Mesothelial cell of epicardium (in vitro differentiated cells): ENCODE results near the gene UGGT1. TPM values are rescaled to one million over a fixed set of nuclear protein-coding genes. Genes with fewer than 3 reads are reported as not detected.

ENCODE experiments used
- DNase-seq, 2 experiments: peaks; one replicate each; pipeline ENCODE4 v3.0.0; 2021; ENCODE audit warnings: low spot score in 2 of 2; ENCODE audit not compliant: unreplicated experiment in 2 of 2
- H3K27ac Mint-ChIP-seq: 2 replicates; pipeline ENCODE4 v1.8.0; 2021; ENCODE audit warnings: mixed read lengths
- H3K27me3 Mint-ChIP-seq: 2 replicates; pipeline ENCODE4 v1.8.0; 2021; ENCODE audit warnings: low read depth, mixed read lengths
- H3K36me3 Mint-ChIP-seq: 2 replicates; pipeline ENCODE4 v1.8.0; 2021; ENCODE audit warnings: mixed read lengths
- H3K4me1 Mint-ChIP-seq: 2 replicates; pipeline ENCODE4 v1.8.0; 2021; ENCODE audit warnings: mixed read lengths
- H3K4me3 Mint-ChIP-seq: 2 replicates; pipeline ENCODE4 v1.8.0; 2021; ENCODE audit warnings: mild to moderate bottlenecking, moderate library complexity, mixed read lengths
- H3K9me3 Mint-ChIP-seq: 2 replicates; pipeline ENCODE4 v1.8.0; 2021; ENCODE audit warnings: mixed read lengths
- total RNA-seq: library from RNA; stranded (reverse); gene quantifications from 3 replicates; pipeline ENCODE4 v1.2.1, GENCODE V29; 2021
- TF ChIP-seq, protein P1 (sequence below): fragments of 200-600 bp; sonication (generic); IDR thresholded peaks from one replicate; pipeline ENCODE4 v1.5.0; 2021; ENCODE audit warnings: antibody characterized with exemption; ENCODE audit not compliant: unreplicated experiment

Gene UGGT1
- total RNA-seq, 1 donor from 2014 or later: 41.8 TPM

DNA sequence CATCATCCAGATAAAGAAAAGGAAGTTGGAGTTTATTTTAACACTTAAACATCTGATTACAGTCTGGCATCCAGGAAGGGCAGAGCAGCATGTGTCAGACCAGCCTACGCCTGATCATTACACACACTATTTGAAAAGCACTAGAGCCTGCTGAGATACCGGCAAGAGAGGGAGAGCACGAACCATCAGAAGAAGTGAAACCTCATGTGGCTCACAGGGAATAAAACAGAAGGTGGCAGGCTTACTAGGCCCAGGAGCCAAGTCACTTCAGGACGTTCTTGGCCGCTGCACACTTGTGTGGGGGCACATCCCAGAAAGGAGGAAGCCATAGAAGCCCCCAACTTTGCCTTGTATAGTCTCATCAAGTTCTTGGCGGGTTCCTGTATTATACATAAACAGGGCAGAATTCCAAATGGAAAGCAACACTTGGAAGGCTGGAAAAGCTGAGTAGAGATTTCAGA is 105.5 kb downstream of the UGGT1 start:
- Mint-ChIP-seq H3K4me3 (no peak overlapping the region), H3K9me3 (no peaks in the 10 kb centered on the region), H3K36me3 (peaks cover 13% of the 10 kb centered on the region), H3K4me1 (peaks cover 18% of the 10 kb centered on the region), H3K27me3 (no peaks in the 10 kb centered on the region), H3K27ac (peak overlapping the region; percentile 19)
- TF ChIP-seq, protein P1, sequence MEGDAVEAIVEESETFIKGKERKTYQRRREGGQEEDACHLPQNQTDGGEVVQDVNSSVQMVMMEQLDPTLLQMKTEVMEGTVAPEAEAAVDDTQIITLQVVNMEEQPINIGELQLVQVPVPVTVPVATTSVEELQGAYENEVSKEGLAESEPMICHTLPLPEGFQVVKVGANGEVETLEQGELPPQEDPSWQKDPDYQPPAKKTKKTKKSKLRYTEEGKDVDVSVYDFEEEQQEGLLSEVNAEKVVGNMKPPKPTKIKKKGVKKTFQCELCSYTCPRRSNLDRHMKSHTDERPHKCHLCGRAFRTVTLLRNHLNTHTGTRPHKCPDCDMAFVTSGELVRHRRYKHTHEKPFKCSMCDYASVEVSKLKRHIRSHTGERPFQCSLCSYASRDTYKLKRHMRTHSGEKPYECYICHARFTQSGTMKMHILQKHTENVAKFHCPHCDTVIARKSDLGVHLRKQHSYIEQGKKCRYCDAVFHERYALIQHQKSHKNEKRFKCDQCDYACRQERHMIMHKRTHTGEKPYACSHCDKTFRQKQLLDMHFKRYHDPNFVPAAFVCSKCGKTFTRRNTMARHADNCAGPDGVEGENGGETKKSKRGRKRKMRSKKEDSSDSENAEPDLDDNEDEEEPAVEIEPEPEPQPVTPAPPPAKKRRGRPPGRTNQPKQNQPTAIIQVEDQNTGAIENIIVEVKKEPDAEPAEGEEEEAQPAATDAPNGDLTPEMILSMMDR: no peak
- no peak for DNase-seq

GRCh38 chr2:128197059-128197458 is 106.1 kb downstream of the UGGT1 start:
- no peaks in the 10 kb centered on the region for H3K27me3 Mint-ChIP-seq
- no peak overlapping the region for H3K27ac Mint-ChIP-seq
- peaks cover 18% of the 10 kb centered on the region for H3K4me1 Mint-ChIP-seq
- no peak overlapping the region for H3K4me3 Mint-ChIP-seq
- peaks cover 9% of the 10 kb centered on the region for H3K36me3 Mint-ChIP-seq
- DNase-seq: no peak
- TF ChIP-seq, protein P1: no peak
- no peaks in the 10 kb centered on the region for H3K9me3 Mint-ChIP-seq

- H3K9me3 Mint-ChIP-seq: no peaks in the 10 kb centered on the region
- H3K27me3 Mint-ChIP-seq: no peaks in the 10 kb centered on the region
- peaks cover 18% of the 10 kb centered on the region for H3K4me1 Mint-ChIP-seq
- DNase-seq: no peak
- H3K4me3 Mint-ChIP-seq: no peak overlapping the region
- H3K36me3 Mint-ChIP-seq: peaks cover 4% of the 10 kb centered on the region
- TF ChIP-seq, protein P1: no peak
- H3K27ac Mint-ChIP-seq: no peak overlapping the region
Observed at GRCh38 chr2:128198656-128199055, 107.7 kb downstream of the UGGT1 start.

DNA sequence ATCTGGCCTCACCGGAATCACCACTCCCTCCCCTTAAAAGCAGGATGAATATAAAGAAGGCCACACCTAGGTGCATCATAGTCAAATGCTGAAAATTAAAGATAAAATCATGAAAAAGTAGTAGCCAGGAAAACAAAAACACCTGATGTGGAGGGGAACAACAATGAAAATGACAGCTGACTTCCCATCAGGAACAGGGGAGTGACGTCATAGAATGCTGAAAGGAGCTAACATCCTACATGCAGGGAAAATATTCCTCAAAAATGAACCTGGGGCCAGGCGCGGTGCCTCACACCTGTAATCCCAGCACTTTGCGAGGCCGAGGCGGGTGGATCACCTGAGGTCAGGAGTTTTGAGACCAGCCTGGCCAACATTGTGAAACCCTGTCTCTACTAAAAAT is 108.1 kb downstream of the UGGT1 start:
- H3K4me3 Mint-ChIP-seq: no peak overlapping the region
- H3K27me3 Mint-ChIP-seq: no peaks in the 10 kb centered on the region
- peaks cover 2% of the 10 kb centered on the region for H3K36me3 Mint-ChIP-seq
- peaks cover 18% of the 10 kb centered on the region for H3K4me1 Mint-ChIP-seq
- no peaks in the 10 kb centered on the region for H3K9me3 Mint-ChIP-seq
- TF ChIP-seq, protein P1: no peak
- DNase-seq: no peak
- H3K27ac Mint-ChIP-seq: no peak overlapping the region

GRCh38 chr2:128202791-128203190 is 111.8 kb downstream of the UGGT1 start:
- H3K27ac Mint-ChIP-seq: no peak overlapping the region
- peaks cover 8% of the 10 kb centered on the region for H3K4me1 Mint-ChIP-seq
- TF ChIP-seq, protein P1: no peak
- peaks cover 3% of the 10 kb centered on the region for H3K9me3 Mint-ChIP-seq
- DNase-seq: no peak
- no peak overlapping the region for H3K4me3 Mint-ChIP-seq
- no peaks in the 10 kb centered on the region for H3K27me3 Mint-ChIP-seq
- H3K36me3 Mint-ChIP-seq: no peaks in the 10 kb centered on the region

DNA sequence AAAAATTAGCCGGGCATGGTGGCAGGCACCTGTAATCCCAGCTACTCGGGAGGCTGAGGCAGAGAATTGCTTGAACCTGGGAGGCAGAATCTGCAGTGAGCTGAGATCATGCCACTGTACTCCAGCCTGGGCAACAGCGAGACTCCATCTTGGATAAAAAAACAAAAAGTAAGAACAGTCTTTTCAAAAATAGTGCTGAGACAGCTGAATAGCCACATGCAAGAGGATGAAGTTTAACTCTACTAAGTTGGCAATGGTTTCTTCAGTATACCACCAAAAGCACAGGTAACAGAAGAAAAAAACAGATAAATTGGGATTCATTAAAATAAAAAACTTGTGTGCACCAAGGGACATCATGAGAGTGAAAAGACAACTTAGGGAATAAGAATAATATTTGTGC is 115.2 kb downstream of the UGGT1 start:
- Mint-ChIP-seq H3K27ac (no peak overlapping the region), H3K4me1 (no peaks in the 10 kb centered on the region), H3K27me3 (no peaks in the 10 kb centered on the region), H3K36me3 (peaks cover 1% of the 10 kb centered on the region), H3K4me3 (no peak overlapping the region), H3K9me3 (peaks cover 3% of the 10 kb centered on the region)
- DNase-seq: no peak
- TF ChIP-seq, protein P1: no peak
